SK-N-SH treated with all-trans-retinoic acid at 6 μM for 48 hours (cell line): ENCODE measurements around the gene ORC6.

Source experiments
- ARNTL ChIP-seq: fragments of 450-650 bp; formaldehyde crosslinking; IDR thresholded peaks from 2 replicates; pipeline ENCODE4 v1.5.0; 2020; ENCODE audit warnings: low read depth, mild to moderate bottlenecking, moderate library complexity, borderline replicate concordance
- ESRRG ChIP-seq: fragments of 250-450 bp; sonication (Bioruptor Pico); IDR thresholded peaks from 2 replicates; pipeline ENCODE4 v1.6.1; 2021; ENCODE audit warnings: mild to moderate bottlenecking
- ISL1 ChIP-seq: fragments of 250-450 bp; sonication (Bioruptor Pico); IDR thresholded peaks from 2 replicates; pipeline ENCODE4 v2.1.2; 2022; ENCODE audit warnings: mild to moderate bottlenecking, moderate library complexity
- PATZ1 ChIP-seq: fragments of 250-450 bp; sonication (Bioruptor Pico); IDR thresholded peaks from 2 replicates; pipeline ENCODE4 v1.8.0; 2020; ENCODE audit warnings: mild to moderate bottlenecking, moderate library complexity, borderline replicate concordance
- RARB ChIP-seq: fragments of 250-450 bp; sonication (Bioruptor Pico); IDR thresholded peaks from 2 replicates; pipeline ENCODE4 v1.8.0; 2021; ENCODE audit warnings: mild to moderate bottlenecking, moderate library complexity
- SNAI2 ChIP-seq: fragments of 250-450 bp; sonication (Bioruptor Pico); IDR thresholded peaks from 2 replicates; pipeline ENCODE4 v1.5.0; 2020; ENCODE audit warnings: mild to moderate bottlenecking, moderate library complexity
- TCF4 ChIP-seq: fragments of 250-450 bp; sonication (Bioruptor Pico); IDR thresholded peaks from 2 replicates; pipeline ENCODE4 v1.8.0; 2021; ENCODE audit warnings: mild to moderate bottlenecking, moderate library complexity, borderline replicate concordance
- ZC3H10 ChIP-seq: fragments of 250-450 bp; sonication (Bioruptor Pico); IDR thresholded peaks from 2 replicates; pipeline ENCODE4 v1.5.1; 2021; ENCODE audit warnings: mild to moderate bottlenecking, moderate library complexity
- ZFP3 ChIP-seq: fragments of 250-450 bp; sonication (Bioruptor Pico); IDR thresholded peaks from 2 replicates; pipeline ENCODE4 v1.5.0; 2020; ENCODE audit warnings: mild to moderate bottlenecking, moderate library complexity
- ZFP30 ChIP-seq: fragments of 450-650 bp; formaldehyde crosslinking; IDR thresholded peaks from 2 replicates; pipeline ENCODE4 v1.5.0; 2022; ENCODE audit warnings: mild to moderate bottlenecking, moderate library complexity
- ZNF565 ChIP-seq: fragments of 450-650 bp; formaldehyde crosslinking; conservative IDR thresholded peaks from 2 replicates; pipeline ENCODE4 v1.5.0; 2020; ENCODE audit warnings: low read depth, mild to moderate bottlenecking, moderate library complexity
- TF ChIP-seq, protein P1 (sequence below): fragments of 250-450 bp; sonication (Bioruptor Pico); IDR thresholded peaks from 2 replicates; pipeline ENCODE4 v1.5.1; 2020; ENCODE audit warnings: low read depth, mild to moderate bottlenecking, moderate library complexity
- TF ChIP-seq, protein P2 (sequence below): fragments of 250-450 bp; sonication (Bioruptor Pico); IDR thresholded peaks from 2 replicates; pipeline ENCODE4 v1.5.0; 2020; ENCODE audit warnings: mild to moderate bottlenecking, moderate library complexity
- TF ChIP-seq, protein P3 (sequence below): fragments of 250-450 bp; sonication (Bioruptor Pico); IDR thresholded peaks from 2 replicates; pipeline ENCODE4 v1.5.1; 2021; ENCODE audit warnings: mild to moderate bottlenecking, moderate library complexity

DNA sequence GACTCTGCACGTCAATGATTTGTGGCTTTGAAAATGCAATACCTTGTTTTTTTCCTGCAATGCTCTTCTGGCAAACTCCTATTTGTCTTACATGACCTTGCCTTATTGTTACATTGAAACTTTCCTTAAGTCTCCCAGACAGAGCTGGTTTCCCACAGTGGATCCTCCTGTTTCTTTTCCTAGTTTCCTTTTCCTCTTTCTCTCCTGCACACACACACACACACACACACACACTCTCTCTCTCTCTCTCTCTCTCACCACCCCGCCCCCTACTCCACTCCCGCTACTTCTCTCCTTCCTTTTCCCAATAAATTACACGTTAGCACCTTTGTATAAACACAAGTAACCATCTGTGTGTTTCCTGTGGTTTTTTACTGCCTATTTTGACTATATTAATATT lies 2.3 kb downstream of the ORC6 start:
- no peak for TF ChIP-seq RARB (CRISPR knock-in tag)
- no peak for TF ChIP-seq TCF4 (CRISPR knock-in tag)
- TF ChIP-seq PATZ1 (CRISPR knock-in tag): no peak
- TF ChIP-seq, protein P1, sequence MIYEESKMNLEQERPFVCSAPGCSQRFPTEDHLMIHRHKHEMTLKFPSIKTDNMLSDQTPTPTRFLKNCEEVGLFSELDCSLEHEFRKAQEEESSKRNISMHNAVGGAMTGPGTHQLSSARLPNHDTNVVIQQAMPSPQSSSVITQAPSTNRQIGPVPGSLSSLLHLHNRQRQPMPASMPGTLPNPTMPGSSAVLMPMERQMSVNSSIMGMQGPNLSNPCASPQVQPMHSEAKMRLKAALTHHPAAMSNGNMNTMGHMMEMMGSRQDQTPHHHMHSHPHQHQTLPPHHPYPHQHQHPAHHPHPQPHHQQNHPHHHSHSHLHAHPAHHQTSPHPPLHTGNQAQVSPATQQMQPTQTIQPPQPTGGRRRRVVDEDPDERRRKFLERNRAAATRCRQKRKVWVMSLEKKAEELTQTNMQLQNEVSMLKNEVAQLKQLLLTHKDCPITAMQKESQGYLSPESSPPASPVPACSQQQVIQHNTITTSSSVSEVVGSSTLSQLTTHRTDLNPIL: no peak
- TF ChIP-seq SNAI2 (CRISPR knock-in tag): no peak
- TF ChIP-seq, protein P2, sequence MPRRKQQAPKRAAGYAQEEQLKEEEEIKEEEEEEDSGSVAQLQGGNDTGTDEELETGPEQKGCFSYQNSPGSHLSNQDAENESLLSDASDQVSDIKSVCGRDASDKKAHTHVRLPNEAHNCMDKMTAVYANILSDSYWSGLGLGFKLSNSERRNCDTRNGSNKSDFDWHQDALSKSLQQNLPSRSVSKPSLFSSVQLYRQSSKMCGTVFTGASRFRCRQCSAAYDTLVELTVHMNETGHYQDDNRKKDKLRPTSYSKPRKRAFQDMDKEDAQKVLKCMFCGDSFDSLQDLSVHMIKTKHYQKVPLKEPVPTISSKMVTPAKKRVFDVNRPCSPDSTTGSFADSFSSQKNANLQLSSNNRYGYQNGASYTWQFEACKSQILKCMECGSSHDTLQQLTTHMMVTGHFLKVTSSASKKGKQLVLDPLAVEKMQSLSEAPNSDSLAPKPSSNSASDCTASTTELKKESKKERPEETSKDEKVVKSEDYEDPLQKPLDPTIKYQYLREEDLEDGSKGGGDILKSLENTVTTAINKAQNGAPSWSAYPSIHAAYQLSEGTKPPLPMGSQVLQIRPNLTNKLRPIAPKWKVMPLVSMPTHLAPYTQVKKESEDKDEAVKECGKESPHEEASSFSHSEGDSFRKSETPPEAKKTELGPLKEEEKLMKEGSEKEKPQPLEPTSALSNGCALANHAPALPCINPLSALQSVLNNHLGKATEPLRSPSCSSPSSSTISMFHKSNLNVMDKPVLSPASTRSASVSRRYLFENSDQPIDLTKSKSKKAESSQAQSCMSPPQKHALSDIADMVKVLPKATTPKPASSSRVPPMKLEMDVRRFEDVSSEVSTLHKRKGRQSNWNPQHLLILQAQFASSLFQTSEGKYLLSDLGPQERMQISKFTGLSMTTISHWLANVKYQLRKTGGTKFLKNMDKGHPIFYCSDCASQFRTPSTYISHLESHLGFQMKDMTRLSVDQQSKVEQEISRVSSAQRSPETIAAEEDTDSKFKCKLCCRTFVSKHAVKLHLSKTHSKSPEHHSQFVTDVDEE (CRISPR knock-in tag): no peak
- TF ChIP-seq ZFP30 (CRISPR knock-in tag): no peak
- TF ChIP-seq ARNTL (CRISPR knock-in tag): no peak
- no peak for TF ChIP-seq ISL1 (CRISPR knock-in tag)
- 0 out of 2 replicates have a peak, but pooled peaks have one; percentile 39 for TF ChIP-seq ZFP3 (CRISPR knock-in tag)
- TF ChIP-seq ESRRG (CRISPR knock-in tag): no peak
- no peak for TF ChIP-seq ZC3H10 (CRISPR knock-in tag)
- TF ChIP-seq ZNF565 (CRISPR knock-in tag): no peak
- TF ChIP-seq, protein P3, sequence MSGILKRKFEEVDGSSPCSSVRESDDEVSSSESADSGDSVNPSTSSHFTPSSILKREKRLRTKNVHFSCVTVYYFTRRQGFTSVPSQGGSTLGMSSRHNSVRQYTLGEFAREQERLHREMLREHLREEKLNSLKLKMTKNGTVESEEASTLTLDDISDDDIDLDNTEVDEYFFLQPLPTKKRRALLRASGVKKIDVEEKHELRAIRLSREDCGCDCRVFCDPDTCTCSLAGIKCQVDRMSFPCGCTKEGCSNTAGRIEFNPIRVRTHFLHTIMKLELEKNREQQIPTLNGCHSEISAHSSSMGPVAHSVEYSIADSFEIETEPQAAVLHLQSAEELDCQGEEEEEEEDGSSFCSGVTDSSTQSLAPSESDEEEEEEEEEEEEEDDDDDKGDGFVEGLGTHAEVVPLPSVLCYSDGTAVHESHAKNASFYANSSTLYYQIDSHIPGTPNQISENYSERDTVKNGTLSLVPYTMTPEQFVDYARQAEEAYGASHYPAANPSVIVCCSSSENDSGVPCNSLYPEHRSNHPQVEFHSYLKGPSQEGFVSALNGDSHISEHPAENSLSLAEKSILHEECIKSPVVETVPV: no peak
